IPS-NIHi7 (cell line): ENCODE data around the gene ERV3-1.
A peak's percentile ranks its signal among the peaks of the same experiment; 100 is the strongest.
"Not testable (repeated sequence)": the region's sequence is repeated elsewhere in the genome, so short reads cannot be mapped to it uniquely, and the experiment has no call there.

Experiments used
- DNase-seq: peaks from one replicate; pipeline ENCODE4 v3.0.0; 2012; ENCODE audit warnings: mixed read lengths; ENCODE audit errors: extremely low spot score

ERV3-1 gene

GRCh38 chr7:65001291-65001814 lies 5.1 kb downstream of the ERV3-1 start:
- no peak for DNase-seq

- DNase-seq = no peak
Observed at GRCh38 chr7:64999165-65000004, 7.1 kb downstream of the ERV3-1 start.

GRCh38 chr7:64998865-64999164 lies 7.7 kb downstream of the ERV3-1 start:
- DNase-seq = no peak

- peak; percentile 38 for DNase-seq
Observed at GRCh38 chr7:64997927-64998391, 8.5 kb downstream of the ERV3-1 start.

- no peak for DNase-seq
Observed at GRCh38 chr7:64997164-64997908, 9.2 kb downstream of the ERV3-1 start.

GRCh38 chr7:64996305-64996704 lies 10.2 kb downstream of the ERV3-1 start:
- no peak for DNase-seq

GRCh38 chr7:64993901-64994300 lies 12.6 kb downstream of the ERV3-1 start:
- DNase-seq = no peak

- DNase-seq = no peak
Observed at GRCh38 chr7:64992971-64993370, 13.5 kb downstream of the ERV3-1 start.

GRCh38 chr7:64990936-64991335 lies 15.6 kb downstream of the ERV3-1 start, which contains the start of gene ZNF117:
Gene ZNF117, minus strand, starts transcription at chr7:64991036.
- DNase-seq = no peak

GRCh38 chr7:64990216-64990615 lies 16.3 kb downstream of the ERV3-1 start:
- DNase-seq = no peak

- DNase-seq = no peak
Observed at GRCh38 chr7:64978497-64979203, 27.8 kb downstream of the ERV3-1 start.

- DNase-seq = no peak
Observed at GRCh38 chr7:64965594-64965993, 40.9 kb downstream of the ERV3-1 start.

GRCh38 chr7:64959072-64959747 lies 47.3 kb downstream of the ERV3-1 start:
- no peak for DNase-seq

GRCh38 chr7:64951250-64951848 lies 55.1 kb downstream of the ERV3-1 start:
- peak; percentile 40 for DNase-seq

GRCh38 chr7:64950673-64951072 lies 55.8 kb downstream of the ERV3-1 start:
- DNase-seq = not testable (repeated sequence)

GRCh38 chr7:64948774-64949173 lies 57.7 kb downstream of the ERV3-1 start:
- DNase-seq = not testable (repeated sequence)

- DNase-seq = peak; percentile 15
Observed at GRCh38 chr7:64947252-64948000, 59.1 kb downstream of the ERV3-1 start.

- DNase-seq = peak; percentile 56
Observed at GRCh38 chr7:64946772-64947171, 59.7 kb downstream of the ERV3-1 start.

GRCh38 chr7:64945503-64946175 lies 60.8 kb downstream of the ERV3-1 start:
- DNase-seq = no peak
